Caki2 (cell line): Measurements from ENCODE around the gene PRAMEF13. TPM values are rescaled to one million over a fixed set of nuclear protein-coding genes. Genes with fewer than 3 reads are reported as not detected.
"Not testable (repeated sequence)": the region's sequence is repeated elsewhere in the genome, so short reads cannot be mapped to it uniquely, and the experiment has no call there.

Experiments used
- DNase-seq: peaks from one replicate; pipeline ENCODE4 v3.0.0-alpha.2; 2015; ENCODE audit warnings: low read depth
- in situ Hi-C: cut with HindIII; loops from 2 replicates; pipeline ENCODE4 v1.10.0; 2016; ENCODE audit warnings: low sequenced_read_pairs, low pct_unique_long_range_greater_than_20kb, mixed read lengths
- total RNA-seq: library from RNA; depleted of rRNA; stranded (reverse); fragments of >200 nt; shearing (Covaris generic); gene quantifications from 2 replicates; pipeline ENCODE4 v1.2.3, GENCODE V29; 2014; ENCODE audit warnings: low replicate concordance; rRNA removed

PRAMEF13 gene, protein sequence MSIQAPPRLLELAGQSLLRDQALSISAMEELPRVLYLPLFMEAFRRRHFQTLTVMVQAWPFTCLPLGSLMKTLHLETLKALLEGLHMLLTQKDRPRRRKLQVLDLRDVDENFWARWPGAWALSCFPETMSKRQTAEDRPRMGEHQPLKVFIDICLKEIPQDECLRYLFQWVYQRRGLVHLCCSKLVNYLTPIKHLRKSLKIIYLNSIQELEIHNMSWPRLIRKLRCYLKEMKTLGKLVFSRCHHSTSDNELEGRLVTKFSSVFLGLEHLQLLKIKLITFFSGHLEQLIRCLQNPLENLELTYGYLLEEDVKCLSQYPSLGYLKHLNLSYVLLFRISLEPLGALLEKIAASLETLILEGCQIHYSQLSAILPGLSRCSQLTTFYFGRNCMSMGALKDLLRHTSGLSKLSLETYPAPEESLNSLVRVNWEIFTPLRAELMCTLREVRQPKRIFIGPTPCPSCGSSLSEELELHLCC
- not detected in 2 replicates for total RNA-seq

DNA sequence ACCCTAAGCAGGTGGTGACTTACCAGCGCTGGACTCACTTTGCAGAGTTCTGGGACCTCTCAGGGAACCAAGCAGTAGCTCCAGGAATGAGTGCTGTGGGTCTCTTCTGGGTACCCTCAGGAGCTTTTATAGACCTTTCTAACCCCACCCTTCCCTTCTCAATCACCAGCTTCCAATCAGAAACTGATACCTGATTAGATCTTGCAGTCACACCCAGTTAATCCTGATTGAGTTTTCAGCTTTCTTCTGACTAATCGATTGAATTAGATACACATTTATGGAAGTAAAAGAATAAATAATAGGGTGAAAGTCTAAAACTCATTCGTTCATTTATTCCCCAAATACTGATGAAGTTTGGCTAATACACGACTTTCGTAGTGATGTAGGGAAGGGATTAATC is at the start of gene PRAMEF13:
TSS of gene PRAMEF13 (minus strand) at position 101 of the 400 bp plus-strand sequence. CDS start 1,820 bp downstream, outside the sequence.
- DNase-seq, in situ Hi-C loops: not testable (repeated sequence)

DNA sequence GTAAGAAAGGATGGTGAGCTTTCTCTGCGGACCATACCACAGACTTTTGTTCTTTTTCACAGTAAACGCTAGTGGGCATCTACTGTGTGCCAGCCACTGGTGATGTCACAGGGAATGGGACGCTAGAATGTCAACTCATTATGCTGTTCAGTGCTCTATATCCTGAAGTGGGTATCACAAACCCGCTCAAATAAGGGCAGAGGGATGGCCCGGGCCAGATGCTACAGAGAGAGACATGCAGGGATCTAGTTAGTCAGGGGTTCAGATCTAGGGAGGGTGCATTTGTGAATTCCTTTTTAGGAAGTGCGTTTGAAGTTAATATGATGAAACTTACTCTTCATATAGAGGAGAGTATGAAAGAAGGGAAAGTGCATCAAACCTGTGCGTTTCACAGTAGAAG is 45.9 kb upstream of the PRAMEF13 start:
- DNase-seq, in situ Hi-C loops: not testable (repeated sequence)

DNA sequence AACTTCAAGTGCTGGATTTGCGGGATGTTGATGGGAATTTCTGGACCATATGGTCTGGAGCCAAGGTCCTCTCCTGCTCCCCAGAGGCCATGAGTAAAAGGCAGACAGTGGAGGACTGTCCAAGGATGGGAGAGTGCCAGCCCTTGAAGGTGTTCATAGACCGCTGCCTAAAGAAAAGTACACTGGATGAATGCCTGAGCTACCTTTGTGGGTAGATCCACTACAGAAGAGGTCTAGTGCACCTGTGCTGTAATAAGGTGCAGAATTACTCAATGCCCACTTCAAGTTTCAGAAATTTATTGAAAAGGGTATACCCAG is 45.3 kb upstream of the PRAMEF13 start:
- DNase-seq, in situ Hi-C loops: not testable (repeated sequence)

DNA sequence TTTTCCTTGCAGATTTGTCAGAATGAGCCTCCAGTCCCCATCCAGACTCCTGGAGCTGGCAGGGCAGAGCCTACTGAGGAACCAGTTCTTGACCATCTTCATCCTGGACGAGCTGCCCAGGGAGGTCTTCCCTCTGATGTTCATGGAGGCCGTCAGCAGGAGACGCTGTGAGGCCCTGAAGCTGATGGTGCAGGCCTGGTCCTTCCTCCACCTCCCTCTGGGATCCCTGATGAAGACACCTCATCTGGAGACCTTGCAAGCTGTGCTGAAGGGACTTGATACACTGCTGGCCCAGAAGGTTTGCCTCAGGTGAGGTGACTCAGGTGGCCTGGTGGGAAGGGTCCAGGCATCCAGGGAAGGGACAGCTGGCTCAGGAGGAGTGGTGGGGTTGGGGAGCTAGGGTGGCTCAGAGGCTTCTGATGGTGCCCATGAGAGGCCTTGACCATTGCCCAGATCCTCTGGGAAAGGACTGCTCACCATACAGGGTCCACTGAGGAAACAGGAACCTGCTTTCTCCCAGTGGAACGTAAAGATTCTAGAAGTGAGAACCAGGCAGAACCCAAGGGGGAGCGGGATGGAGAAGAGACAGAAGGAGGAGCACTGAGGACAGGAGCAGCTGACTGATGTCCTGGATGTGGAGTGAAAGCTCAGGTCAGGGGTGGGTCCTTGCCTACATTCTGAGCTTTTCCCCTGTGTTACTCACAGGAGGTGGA is 44.8 kb upstream of the PRAMEF13 start:
- DNase-seq, in situ Hi-C loops: not testable (repeated sequence)

DNA sequence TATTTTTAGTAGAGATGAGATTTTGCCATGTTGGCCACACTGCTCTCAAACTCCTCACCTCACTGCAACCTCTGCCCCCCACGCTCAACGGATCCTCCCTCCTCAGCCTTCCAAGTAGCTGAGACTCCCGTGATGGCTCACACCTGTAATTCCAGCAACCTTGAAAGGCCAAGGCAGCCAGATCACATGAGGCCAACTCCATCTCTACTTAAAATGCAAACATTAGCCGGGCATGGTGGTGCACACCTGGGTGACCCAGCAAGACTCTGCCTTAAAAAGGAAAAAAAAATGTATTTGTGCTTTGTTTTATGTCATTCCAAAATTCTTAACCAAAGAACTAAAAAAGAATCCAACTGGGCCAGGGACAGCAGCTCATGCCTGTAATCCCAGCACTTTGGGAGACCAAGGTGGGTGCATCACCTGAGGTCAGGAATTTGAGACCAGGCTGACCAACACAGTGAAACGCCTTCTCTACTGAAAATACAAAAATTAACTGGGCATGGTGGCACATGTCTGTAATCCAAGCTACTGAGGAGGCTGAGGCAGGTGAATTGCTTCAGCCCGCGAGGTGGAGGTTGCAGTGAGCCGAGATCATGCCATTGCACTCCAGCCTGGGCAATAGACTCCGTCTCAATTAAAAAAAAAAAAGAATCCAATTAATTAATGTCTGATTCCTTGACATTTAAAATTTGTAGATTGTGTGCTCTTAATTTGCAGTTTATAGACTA is 42.5 kb upstream of the PRAMEF13 start:
- DNase-seq, in situ Hi-C loops: not testable (repeated sequence)

DNA sequence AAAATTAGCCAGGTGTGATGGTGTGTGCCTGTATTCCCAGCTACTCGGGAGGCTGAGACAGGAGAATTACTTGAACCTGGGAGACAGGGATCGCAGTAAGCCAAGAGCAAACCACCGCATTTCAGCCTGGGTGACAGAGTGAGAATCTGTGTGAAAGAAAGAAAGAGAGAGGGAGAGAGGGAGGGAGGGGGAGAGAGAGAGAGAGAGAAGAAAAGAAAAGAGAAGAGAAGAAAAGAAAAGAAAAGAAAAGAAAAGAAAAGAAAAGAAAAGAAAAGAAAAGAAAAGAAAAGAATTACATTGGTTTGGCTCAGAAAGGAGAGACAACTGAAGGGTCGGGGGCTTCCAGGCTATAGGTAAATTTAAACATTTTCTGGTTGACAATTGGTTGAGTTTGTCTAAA is 38.4 kb upstream of the PRAMEF13 start:
- DNase-seq, in situ Hi-C loops: not testable (repeated sequence)

DNA sequence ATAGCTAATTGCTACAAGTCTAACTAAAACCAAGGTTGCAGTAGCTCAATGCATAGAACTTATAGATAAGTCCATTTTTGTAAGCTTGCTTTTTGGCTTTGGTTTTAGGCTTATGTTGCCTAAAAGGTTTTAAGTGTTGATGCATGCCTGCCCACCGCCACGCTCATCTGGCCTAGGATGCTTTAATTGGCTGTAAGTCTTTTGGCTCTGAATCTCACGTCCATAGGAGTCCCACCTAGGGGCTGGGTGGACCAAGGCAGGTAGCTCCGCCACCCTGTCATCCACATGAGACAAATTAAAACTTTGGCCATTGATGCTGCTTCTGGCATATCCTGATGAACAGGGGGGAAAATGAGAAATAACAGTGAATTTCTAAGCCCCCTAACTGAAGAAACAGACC is 36.4 kb upstream of the PRAMEF13 start:
- DNase-seq, in situ Hi-C loops: not testable (repeated sequence)

DNA sequence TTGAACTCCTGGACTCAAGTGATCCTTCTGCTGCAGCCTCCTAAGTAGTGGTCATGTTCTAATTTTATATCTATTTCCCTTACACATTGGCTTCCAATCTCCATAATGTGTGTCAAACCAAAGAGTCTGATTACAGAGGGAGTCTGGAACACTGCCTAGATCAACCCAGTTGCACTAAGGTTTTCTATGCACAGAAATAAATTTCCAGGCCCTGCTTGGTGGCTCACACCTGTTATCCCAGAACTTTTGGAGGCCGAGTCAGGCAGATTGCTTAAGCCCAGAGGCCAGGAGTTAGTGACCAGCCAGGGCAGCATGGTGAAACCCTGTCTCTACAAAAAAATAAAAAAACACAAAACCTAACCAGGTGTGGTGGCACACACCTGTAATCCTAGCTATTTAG is 32.8 kb upstream of the PRAMEF13 start:
- DNase-seq, in situ Hi-C loops: not testable (repeated sequence)

DNA sequence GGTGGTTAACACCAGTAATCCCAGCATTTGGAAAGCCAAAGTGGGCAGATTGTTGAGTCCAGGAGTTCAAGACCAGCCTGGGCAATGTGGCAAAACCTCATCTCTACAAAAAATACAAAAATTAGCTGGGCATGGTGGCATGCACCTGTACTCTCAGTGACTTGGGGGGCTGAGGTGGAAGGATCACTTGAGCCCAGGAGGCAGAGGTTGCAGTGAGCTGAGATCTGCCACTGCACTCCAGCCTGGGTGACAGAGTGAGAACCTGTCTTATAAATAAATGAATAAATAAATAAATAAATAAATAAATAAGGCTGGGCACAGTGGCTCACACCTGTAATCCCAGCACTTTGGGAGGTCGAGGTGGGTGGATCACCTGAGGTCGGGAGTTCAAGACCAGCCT is 30.8 kb upstream of the PRAMEF13 start:
- DNase-seq, in situ Hi-C loops: not testable (repeated sequence)

DNA sequence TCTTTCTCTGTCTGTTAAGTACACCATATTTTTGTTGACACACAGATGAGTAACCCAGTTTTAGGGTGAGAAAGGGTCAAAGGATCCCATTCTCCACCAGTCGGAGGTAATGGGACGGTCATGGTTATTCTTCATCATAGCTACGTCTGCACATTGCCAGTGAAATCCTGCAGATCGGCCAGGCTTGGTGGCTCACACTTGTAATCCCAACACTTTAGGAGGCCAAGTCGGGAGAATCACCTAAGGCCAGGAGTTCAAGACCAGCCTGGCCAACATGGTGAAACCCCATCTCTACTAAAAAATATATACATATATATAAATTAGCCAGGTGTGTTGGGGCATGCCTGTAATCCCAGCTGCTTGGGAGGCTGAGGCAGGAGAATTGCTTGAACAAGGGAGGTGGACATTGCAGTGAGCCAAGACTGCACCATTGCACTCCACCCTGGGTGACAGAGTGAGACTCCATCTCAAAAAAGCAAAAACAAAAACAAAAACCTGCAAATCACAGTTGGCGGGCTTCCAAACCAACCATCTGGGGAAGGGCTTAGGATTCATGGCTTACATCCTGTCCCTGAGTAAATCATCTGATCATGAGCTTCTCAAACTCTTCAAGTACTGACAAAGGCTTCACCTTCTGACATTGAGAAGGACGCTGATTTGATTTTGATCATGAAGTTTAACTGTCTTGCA is 30.0 kb upstream of the PRAMEF13 start:
- DNase-seq, in situ Hi-C loops: not testable (repeated sequence)

DNA sequence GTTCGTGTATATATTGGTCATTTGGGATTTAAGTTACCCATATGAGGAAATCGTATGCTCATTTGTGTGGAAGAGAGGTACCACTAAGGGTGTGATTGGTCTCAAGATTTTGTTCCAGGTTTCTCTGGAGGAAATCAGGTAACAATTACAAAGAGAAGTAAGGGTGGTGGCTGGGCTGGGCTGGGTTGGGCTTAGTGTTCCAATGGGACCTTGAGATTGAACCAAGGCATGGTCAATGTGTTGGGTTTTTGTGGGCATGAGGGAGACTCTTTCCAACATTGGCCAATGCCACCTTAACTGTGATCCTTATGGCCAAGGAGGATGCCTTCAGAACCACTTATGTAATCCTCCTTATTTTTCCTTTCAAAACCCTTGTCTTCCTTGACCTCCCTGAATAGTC is 29.4 kb upstream of the PRAMEF13 start:
- in situ Hi-C loops = not testable (repeated sequence)

DNA sequence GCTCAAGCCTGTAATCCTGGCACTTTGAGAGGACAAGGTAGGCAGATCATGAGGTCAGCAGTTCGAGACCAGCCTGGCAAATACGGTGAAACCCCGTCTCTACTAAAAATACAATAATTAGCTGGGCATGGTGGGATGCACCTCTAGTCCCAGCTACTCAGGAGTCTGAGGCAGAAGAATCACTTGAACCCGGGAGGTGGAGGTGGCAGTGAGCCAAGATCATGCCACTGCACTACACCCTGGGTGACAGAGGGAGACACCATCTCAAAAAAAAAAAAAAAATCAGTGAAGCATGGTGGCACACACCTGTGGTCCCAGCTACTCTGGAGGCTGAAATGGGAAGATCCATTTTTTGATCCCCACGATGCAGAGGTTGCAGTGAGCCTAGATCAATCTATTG is 28.9 kb upstream of the PRAMEF13 start:
- DNase-seq, in situ Hi-C loops: not testable (repeated sequence)

More for the DNA sequence above, 29.4 kb upstream of the PRAMEF13 start:
- not testable (repeated sequence) for DNase-seq

DNA sequence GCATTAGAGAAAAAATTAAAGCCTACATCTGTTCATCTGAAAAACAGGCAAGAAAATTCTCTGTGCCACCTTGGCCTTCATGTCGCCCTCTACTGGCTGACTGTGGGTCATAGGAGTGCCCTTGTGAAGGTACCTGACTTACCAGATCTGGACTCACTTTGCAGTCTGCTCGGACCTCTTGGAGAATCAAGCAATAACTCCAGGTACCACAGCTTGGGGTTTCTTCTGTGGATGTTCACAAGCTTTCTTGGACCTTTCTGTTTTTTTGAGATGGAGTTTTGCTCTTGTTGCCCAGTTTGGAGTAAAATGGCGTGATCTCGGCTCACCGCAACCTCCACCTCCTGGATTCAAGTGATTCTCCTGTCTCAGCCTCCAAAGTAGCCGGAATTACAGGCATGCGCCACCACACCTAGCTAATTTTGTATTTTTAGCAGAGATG is 27.2 kb upstream of the PRAMEF13 start:
- no peak for DNase-seq
- in situ Hi-C loops = no loop called here

DNA sequence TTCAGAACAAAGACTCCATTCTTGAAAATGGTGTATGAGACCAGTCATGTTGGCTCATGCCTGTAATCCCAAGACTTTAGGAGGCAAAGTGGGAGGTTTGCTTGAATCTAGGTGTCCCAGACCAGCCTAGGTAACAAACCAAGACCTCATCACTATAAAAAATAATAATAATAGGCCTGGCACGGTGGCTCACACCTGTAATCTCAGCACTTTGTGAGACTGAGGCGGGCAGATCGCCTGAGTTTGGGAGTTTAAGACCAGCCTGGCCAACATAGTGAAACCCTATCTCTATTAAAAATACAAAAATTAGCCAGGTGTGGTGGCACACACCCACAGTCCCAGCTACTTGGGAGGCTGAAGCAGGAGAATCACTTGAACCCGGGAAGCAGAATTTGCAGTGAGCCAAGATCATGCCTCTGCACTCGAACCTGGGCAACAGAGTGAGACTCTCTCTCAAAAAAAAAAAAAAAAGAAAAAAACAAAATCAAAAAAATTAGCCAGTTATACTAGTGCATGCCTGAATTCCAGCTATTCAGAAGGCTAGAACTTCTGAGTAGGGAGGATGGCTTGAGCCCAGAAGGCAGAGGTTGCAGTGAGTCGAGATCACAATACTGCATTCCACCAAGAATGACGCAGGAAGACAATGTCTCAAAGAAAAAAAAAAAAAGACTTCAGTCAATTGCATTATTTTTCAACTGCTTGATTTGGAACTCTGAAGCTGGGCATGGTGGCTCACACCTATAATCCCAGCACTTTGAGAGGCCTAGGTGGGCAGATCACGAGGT is 26.3 kb upstream of the PRAMEF13 start:
- in situ Hi-C loops, DNase-seq: not testable (repeated sequence)

DNA sequence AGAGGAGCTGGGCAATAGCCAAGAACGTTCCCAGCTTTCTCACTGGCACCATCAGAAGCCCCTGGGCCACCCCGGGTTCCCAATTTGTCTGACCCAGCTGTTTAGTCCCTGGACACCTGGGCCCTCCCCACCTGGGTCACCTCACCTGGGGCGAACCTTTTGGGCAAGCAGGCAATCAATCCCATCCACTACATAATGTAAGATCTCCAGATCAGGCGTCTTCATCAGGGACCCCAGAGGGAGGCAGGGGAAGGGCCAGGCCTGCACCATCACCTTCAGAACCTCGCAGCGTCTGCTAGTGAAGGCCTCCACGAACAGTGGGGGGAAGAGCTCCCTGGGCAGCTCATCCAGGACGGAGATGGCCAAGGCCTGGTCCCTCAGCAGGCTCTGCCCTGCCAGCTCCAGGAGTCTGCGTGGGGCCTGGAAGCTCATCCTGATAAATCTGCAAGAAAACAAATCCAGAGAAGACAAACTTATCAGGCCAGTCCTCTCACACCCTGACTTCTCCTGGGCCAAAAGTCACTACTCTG is 24.5 kb upstream of the PRAMEF13 start, which contains the start of gene PRAMEF18:
TSS of gene PRAMEF18 (minus strand) at position 480 of the 530 bp plus-strand sequence. CDS start at position 432, 48 bp downstream.
- DNase-seq, in situ Hi-C loops: not testable (repeated sequence)

DNA sequence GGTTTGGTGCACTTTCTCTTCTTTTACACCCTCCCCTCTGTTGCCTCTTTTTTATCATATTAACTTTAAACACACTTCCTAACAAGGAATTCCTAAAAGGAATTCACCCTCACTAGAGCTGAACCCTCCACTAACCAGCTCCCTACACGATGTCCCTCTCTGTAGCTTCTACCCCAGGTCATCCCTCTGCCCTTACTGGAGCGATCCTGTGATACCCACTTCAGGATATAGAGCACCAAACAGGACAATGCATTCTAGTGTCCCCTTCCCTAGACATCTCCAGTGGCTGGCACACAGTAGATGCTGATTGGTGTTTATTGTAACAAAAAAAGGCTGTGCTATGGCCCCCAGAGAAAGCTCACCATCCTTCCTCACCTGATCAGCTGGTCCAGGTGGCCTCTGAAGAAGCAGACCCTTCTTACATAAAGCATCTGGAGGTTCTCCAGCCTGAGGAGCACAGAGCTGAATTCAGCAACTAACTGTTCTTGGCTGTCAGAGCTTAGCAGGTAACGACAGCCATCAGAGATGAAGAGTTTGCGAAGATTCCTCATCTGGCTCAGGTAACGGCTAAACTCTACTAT is 23.4 kb upstream of the PRAMEF13 start:
- in situ Hi-C loops = no loop called here
- no peak for DNase-seq
